ENCODE data around the gene PGBD5.
A peak's percentile ranks its signal among the peaks of the same experiment; 100 is the strongest.

Gene PGBD5

DNA sequence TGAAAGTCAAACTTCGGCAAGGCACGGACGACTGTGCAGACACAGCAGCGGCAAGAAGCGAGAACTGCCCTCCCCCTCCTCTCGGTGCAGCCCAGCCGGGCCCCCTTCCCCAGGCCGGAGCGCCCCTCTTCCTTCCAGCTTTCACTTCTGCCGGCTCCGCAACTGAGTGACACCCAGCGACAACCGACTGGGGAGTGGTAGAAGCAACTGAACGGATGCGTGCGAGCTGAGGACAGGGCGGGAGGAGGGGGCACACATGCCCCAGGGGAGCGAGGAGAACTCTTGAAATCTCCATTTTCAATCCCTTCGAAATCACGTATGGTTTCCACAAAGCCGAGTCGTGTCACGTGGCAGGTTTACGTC lies 146.6 kb downstream of the PGBD5 start:
- DNase-seq (ENCODE audit: low spot score) = no peak

GRCh38 chr1:230278871-230279582 lies 147.1 kb downstream of the PGBD5 start:
- no peak for DNase-seq (ENCODE audit: low spot score)

DNA sequence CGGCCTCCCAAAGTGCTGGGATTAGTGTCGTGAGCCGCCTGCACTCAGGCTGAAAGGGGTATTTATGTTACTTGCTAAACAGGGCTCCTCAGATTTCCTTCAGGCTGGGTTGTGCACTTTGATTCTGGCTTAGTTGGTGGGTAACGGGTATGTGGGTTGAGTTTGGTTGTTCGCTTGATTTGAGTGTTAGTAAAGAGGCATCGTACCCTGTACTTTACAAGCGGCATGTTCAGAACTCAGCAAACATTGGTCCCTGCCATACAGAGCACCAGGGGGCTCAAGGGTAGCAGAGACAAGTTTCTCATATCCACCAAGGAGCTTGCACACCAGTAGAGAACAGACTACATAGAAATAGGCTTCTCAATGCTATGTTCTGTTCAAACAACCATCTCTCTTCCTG lies 147.8 kb downstream of the PGBD5 start:
- DNase-seq (ENCODE audit: low spot score) = no peak

GRCh38 chr1:230277201-230278025 lies 148.7 kb downstream of the PGBD5 start:
- DNase-seq (ENCODE audit: low spot score) = no peak

DNA sequence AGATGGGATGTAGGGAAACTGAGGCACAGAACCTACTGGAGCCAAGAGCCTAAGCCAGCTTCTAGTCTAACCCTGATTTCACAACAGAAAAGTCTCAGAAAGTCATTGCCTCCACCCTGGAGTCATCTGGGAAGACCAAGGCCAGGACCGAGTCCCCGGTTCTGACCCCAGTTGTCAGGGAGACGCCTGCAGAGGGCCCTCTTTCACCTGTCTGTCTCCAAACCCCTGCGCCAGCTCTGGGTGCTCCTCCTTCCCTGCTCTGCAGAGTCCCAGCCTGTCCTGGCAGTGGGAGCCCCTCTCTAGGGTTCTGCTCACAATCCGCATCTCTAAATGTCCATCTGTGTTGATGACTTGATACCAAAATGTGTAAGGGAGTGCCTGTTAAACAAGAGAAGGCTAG lies 149.7 kb downstream of the PGBD5 start:
- no peak for DNase-seq (ENCODE audit: low spot score)

- no peak for DNase-seq (ENCODE audit: low spot score)
Observed at GRCh38 chr1:230274254-230274653, 151.9 kb downstream of the PGBD5 start.

DNA sequence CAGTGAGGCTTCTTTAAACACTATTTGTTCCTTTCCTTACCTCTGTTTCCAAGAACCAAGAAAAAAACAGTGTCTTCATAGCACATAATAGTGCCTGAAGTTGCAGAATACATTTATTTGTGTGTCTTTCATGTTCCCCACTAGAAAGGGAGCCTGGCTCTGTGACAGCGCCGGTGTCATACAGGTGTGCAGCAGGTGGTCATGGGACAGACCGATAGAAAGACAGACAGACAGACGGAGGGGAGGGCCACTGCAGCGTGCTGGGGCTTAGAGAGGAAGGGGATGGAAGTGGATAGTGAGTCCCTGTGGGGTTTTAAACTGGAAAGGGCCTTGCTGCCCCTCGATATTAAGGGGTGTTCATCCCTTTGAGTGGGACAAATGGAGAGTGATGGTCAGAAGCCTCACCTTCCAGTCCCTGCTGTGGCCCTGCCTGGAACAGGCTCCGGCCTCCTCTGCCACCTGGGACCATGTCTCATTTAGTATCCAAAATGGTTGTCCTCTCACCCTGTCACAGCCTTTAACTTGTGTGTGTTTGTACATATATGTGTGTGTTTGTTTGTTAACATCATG lies 152.9 kb downstream of the PGBD5 start:
- no peak for DNase-seq (ENCODE audit: low spot score)

- DNase-seq (ENCODE audit: low spot score) = no peak
Observed at GRCh38 chr1:230272557-230272956, 153.6 kb downstream of the PGBD5 start.

DNA sequence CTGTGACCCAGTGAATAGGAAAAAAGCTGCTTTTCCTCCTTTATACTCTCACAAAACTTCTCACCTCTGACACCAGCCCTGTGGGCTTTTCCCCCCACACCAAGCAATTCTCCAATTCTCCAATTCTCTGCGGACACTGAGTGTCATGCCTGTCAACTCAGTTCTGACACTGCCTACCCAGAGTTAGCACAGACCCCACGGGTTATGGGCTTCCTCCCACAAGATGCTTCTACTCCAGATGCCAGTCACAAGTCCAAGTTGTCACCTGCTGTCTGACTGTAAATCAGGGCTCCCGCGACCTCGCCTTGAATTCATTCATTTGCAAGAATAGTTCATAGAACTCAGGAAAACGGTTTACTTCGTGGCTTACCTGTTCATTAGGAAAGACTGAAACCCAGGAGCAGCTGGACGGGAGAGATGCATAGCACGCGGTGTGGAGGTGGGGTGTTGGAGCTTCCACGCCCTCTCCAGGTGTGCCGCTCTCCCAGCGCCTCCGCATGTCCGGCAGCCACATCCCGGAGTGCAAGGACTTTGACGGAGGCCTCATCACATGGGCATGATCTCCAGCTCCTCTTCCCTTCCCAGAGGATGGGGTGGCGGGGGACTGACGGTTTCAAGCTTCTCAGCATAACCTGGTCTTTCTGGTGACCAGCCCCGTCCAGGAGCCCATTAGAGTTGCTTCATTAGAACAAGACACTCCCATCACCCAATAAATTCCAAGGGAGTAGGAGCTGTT lies 154.7 kb downstream of the PGBD5 start:
- DNase-seq (ENCODE audit: low spot score) = no peak

GRCh38 chr1:230270559-230271281 lies 155.4 kb downstream of the PGBD5 start:
- no peak for DNase-seq (ENCODE audit: low spot score)

DNA sequence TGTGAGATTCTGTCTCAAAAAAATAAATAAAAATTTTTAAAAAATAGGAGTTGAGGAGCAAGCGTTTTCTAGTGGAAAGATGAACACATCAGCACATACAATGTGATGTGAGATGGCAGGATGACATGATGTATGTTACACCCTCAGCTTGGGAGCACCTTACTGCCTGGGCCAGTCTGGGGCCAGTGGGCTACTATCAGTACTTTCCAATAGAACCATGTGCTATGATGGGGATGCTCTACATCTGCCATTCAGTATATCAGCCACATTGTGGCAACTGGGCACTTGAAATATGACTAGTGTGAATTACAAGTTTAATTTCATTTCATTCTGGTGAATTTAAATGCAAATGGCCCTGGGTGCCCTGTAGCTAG lies 156.0 kb downstream of the PGBD5 start:
- no peak for DNase-seq (ENCODE audit: low spot score)

- peak; percentile 57 for DNase-seq (ENCODE audit: low spot score)
Observed at GRCh38 chr1:230268371-230269170, 157.6 kb downstream of the PGBD5 start.

GRCh38 chr1:230267338-230268065 lies 158.6 kb downstream of the PGBD5 start:
- DNase-seq (ENCODE audit: low spot score) = no peak

- DNase-seq (ENCODE audit: low spot score) = no peak
Observed at GRCh38 chr1:230266456-230266855, 159.7 kb downstream of the PGBD5 start.

GRCh38 chr1:230265200-230266115 lies 160.7 kb downstream of the PGBD5 start:
- DNase-seq (ENCODE audit: low spot score) = no peak
